Tibial nerve (tissue), 4 donors: Measurements from ENCODE around the gene NPRL2. TPM values are rescaled to one million over a fixed set of nuclear protein-coding genes. Genes with fewer than 3 reads are reported as not detected.
A peak's percentile ranks its signal among the peaks of the same experiment; 100 is the strongest.

Source experiments
- DNase-seq, 2 donors: peaks; one replicate each; pipeline ENCODE4 v3.0.0-alpha.2; 2019; ENCODE audit warnings: low spot score in 2 of 2
- H3K27ac ChIP-seq, 4 donors: fragments of 200-600 bp; sonication (generic) in 3 of 4; one replicate each; pipeline ENCODE4 v1.5.1; 2017 to 2019; ENCODE audit warnings: mild to moderate bottlenecking in 1 of 4
- H3K27me3 ChIP-seq, 2 donors: fragments of 200-600 bp; sonication (generic) in 1 of 2; one replicate each; pipeline versions ENCODE4 v1.5.1 to v1.6.0; 2017 to 2019
- H3K36me3 ChIP-seq, 3 donors: fragments of 200-600 bp; sonication (generic); one replicate each; pipeline ENCODE4 v1.5.1; 2018 to 2019
- H3K4me1 ChIP-seq, 4 donors: fragments of 200-600 bp; sonication (generic) in 3 of 4; one replicate each; pipeline ENCODE4 v1.5.1; 2017 to 2019
- H3K4me3 ChIP-seq, 4 donors: fragments of 200-600 bp; sonication (generic) in 3 of 4; one replicate each; pipeline ENCODE4 v1.5.1; 2017 to 2019; ENCODE audit warnings: mild to moderate bottlenecking in 1 of 4, moderate library complexity in 1 of 4
- H3K9me3 ChIP-seq, 4 donors: fragments of 200-600 bp; sonication (generic) in 3 of 4; one replicate each; pipeline ENCODE4 v1.5.1; 2017 to 2019
- EP300 ChIP-seq, 2 donors: sonication (generic); formaldehyde crosslinking; IDR thresholded peaks; one replicate each; pipeline ENCODE4 v1.6.1; 2017; ENCODE audit warnings: antibody characterized with exemption in 2 of 2, mild to moderate bottlenecking in 1 of 2
- POLR2A ChIP-seq, 2 donors: fragments of 450-650 bp; IDR thresholded peaks; one replicate each; pipeline ENCODE4 v1.6.1; 2017; ENCODE audit warnings: antibody characterized with exemption in 2 of 2, mild to moderate bottlenecking in 2 of 2, moderate library complexity in 2 of 2
- WGBS, 2 donors: methylation state at CpG; one replicate each; pipeline ENCODE4 v1.1.5; 2018; 5-methylcytosine and 5-hydroxymethylcytosine counted together
- total RNA-seq, 4 donors: library from RNA; depleted of rRNA; stranded (reverse); fragments of >200 nt; gene quantifications; one replicate each; pipeline ENCODE4 v1.1.0, GENCODE V29; 2016
- TF ChIP-seq, protein P1 (sequence below), 5 experiments: fragments of 200-600 bp in 3 of 5; fragments of 450-650 bp in 2 of 5; sonication (generic) in 3 of 5; IDR thresholded peaks; one replicate each; pipeline ENCODE4 v1.5.1; 2016 to 2019; ENCODE audit warnings: antibody characterized with exemption in 5 of 5, mild to moderate bottlenecking in 3 of 5, moderate library complexity in 2 of 5

NPRL2 gene
- total RNA-seq, 4 donors from 2014 or later, result 22.7 to 35.2 (median 27.2) TPM

DNA sequence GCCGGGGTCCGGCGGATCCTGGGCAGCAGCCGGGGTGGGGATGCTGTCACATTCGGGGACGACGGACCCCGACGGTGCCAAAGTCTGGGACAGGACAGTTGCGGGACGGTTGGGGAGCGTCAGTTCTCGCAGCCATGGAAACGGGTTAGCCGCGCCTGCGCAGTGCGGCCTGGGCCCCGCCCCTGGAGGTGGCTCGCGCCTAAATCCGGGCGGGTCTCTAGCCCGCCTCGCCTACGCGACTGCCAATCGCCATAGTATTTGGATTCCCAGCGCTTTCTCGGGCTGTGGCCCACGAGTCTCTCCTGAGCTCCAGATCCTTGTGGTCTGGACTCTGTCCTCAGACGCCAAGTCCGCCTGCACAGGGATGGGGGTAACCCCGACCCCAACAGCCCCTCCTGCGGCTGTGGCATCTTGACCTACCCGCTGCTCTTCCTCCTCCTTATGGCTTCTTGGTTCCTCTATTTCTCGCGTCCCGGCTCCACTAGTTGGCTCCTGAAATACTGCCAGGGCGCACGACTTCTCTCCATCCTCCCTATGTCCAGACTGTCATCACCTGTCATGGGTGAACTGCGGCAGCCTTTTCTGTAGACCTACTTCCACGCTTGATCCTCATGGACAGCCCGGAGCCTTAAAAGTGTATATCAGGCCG, 4.9 kb downstream of the NPRL2 start, which contains the start of gene ZMYND10:
TSS of gene ZMYND10 (minus strand) at position 147 of the 649 bp plus-strand sequence. CDS start 153 bp downstream, outside the sequence.
- Histone ChIP-seq H3K27ac (peak within 1 kb of the TSS in 1 of 4 donors; percentile 21), H3K4me1 (peaks cover 0 to 64% (median 21%) of the 10 kb centered on the region in 4 donors), H3K36me3 (peaks cover 0 to 22% (median 0%) of the 10 kb centered on the region in 3 donors), H3K9me3 (no peaks in the 10 kb centered on the region), H3K4me3 (peak within 1 kb of the TSS; percentile 12 to 48 (median 38)), H3K27me3 (no peaks in the 10 kb centered on the region)
- TF ChIP-seq EP300 (IDR thresholded peaks at IDR 0.05) (no peak), POLR2A (IDR thresholded peaks at IDR 0.05) (no peak)
- TF ChIP-seq, protein P1, sequence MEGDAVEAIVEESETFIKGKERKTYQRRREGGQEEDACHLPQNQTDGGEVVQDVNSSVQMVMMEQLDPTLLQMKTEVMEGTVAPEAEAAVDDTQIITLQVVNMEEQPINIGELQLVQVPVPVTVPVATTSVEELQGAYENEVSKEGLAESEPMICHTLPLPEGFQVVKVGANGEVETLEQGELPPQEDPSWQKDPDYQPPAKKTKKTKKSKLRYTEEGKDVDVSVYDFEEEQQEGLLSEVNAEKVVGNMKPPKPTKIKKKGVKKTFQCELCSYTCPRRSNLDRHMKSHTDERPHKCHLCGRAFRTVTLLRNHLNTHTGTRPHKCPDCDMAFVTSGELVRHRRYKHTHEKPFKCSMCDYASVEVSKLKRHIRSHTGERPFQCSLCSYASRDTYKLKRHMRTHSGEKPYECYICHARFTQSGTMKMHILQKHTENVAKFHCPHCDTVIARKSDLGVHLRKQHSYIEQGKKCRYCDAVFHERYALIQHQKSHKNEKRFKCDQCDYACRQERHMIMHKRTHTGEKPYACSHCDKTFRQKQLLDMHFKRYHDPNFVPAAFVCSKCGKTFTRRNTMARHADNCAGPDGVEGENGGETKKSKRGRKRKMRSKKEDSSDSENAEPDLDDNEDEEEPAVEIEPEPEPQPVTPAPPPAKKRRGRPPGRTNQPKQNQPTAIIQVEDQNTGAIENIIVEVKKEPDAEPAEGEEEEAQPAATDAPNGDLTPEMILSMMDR (IDR thresholded peaks at IDR 0.05), result no peak
- WGBS, 2 donors, result 10 to 17% methylated on average over 27 to 43 of the region's 45 CpGs
- no peak for DNase-seq

DNA sequence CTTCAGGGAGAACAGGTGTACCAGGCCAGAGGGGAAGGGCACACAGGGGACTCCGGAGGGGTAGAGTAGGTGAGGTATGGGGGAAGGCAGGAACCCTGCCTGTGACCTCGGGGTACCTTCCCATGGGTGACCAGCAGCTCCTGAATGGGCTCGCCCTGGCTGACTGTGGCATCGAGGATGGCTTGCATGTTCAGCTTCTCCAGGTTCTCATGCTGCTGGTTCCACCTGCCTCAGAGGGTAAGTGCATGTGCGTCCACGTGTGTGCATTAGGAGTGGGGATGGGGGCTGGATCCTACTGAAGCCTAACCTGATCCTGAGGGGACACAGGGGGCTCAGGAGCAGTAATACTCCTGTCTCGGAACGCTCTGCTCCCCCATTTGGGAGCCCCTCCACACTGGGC, 5.6 kb downstream of the NPRL2 start:
- no peaks in the 10 kb centered on the region for H3K9me3 ChIP-seq
- no peak for DNase-seq
- H3K4me3 ChIP-seq, result peak overlapping the region in 1 of 4 donors; percentile 48
- 68 to 77% methylated on average over 8 of the region's 8 CpGs for WGBS, 2 donors
- peak overlapping the region in 1 of 4 donors; percentile 21 for H3K27ac ChIP-seq
- no peaks in the 10 kb centered on the region for H3K27me3 ChIP-seq
- H3K4me1 ChIP-seq, result peaks cover 0 to 67% (median 19%) of the 10 kb centered on the region in 4 donors
- TF ChIP-seq EP300 (IDR thresholded peaks at IDR 0.05), result no peak
- TF ChIP-seq, protein P1 (IDR thresholded peaks at IDR 0.05), result no peak
- TF ChIP-seq POLR2A (IDR thresholded peaks at IDR 0.05), result no peak
- peaks cover 0 to 22% (median 0%) of the 10 kb centered on the region in 3 donors for H3K36me3 ChIP-seq

DNA sequence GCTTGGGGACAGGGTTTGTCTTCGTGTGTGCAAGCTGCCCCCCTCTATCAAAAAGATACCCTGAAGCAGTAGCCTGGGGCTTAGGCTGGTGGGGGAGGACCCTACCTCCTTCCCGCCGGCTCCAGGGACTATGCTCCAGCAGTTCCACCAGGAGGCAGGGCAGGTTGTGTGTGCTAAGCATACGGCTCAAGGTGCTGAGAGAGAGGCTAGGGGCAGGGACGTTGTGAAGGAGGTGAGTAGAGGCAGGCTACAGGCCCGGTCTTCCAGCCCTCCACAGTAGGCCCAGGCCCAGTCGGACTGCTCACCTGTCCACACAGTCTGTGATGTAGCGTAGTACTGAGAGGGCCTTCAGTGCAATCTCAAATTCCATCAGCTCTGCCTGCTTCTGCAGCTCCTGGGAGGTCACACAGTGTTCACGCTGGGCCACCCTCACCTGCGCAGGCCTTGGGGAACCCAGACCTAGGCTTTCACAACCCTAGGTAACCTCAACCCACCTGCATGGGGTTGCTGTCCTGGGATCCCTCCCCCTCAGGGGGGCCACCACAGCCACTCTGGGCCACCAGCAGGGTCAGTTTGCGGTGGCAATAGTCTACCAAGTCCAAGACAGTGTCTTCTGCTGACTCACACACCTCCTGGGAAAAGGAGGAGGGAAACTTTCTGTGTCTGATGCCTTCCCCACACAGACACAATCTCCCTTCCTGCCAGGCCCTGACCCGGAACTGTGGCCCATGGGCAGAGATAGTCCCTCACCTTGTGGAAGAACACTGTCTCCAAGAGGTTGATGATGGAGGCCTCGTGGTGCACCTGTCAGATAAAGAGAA, 7.6 kb downstream of the NPRL2 start:
- no peak for TF ChIP-seq EP300 (IDR thresholded peaks at IDR 0.05)
- TF ChIP-seq, protein P1 (IDR thresholded peaks at IDR 0.05), result no peak
- TF ChIP-seq POLR2A (IDR thresholded peaks at IDR 0.05), result no peak
- Histone ChIP-seq H3K4me3 (no peak overlapping the region), H3K27me3 (no peaks in the 10 kb centered on the region), H3K9me3 (no peaks in the 10 kb centered on the region), H3K4me1 (peaks cover 0 to 69% (median 27%) of the 10 kb centered on the region in 4 donors), H3K27ac (no peak overlapping the region), H3K36me3 (peaks cover 0 to 7% (median 0%) of the 10 kb centered on the region in 3 donors)
- DNase-seq, result no peak
- 78 to 79% methylated on average over 13 of the region's 13 CpGs for WGBS, 2 donors

DNA sequence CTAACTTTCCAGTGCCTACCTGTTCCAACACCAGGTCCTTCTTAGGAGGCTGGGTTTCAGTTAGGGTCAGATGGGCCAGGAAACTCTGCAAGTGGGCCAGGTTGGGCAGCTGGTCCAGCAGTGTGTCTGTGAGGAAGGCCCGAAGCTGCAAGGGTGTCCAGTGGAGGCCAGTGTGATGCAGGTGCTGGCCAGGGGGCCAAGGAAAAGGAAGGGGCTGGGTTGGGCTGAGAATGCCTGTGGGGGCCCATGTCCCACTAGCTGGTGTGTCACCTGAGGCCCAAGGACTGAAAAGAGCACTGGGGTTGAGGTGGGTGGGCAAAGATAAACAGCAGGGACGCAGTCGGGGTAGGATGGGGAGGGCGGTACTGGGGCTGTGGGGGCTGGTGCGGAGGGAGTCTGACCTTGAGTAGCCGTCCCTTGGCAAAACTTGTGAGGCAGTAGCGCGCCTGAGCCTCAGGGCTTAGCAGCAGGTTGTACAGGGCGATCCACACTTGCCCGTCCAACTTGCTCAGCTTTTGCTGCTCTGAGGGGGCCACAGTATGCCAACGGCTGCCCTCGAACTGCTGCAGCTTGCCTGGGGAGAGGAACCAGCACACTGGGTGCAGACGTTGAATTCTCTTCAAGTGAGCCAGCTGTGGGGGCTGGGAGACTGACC, 8.5 kb downstream of the NPRL2 start:
- peak overlapping the region in 1 of 4 donors; percentile 98 for H3K27ac ChIP-seq
- peak overlapping the region in 1 of 4 donors; percentile 68 for H3K4me3 ChIP-seq
- TF ChIP-seq POLR2A (IDR thresholded peaks at IDR 0.05), result no peak
- no peak for TF ChIP-seq EP300 (IDR thresholded peaks at IDR 0.05)
- TF ChIP-seq, protein P1 (IDR thresholded peaks at IDR 0.05), result no peak
- H3K4me1 ChIP-seq, result peaks cover 0 to 66% (median 30%) of the 10 kb centered on the region in 4 donors
- DNase-seq, result no peak
- no peaks in the 10 kb centered on the region for H3K36me3 ChIP-seq
- 84 to 87% methylated on average over 13 of the region's 13 CpGs for WGBS, 2 donors
- H3K27me3 ChIP-seq, result no peaks in the 10 kb centered on the region
- no peaks in the 10 kb centered on the region for H3K9me3 ChIP-seq
